GM23338 (cell line): ENCODE data around the gene NUCB1. TPM values are rescaled to one million over a fixed set of nuclear protein-coding genes. Genes with fewer than 3 reads are reported as not detected.
A peak's percentile ranks its signal among the peaks of the same experiment; 100 is the strongest.

Experiments
- ATAC-seq: fragments of 200-7000 bp; cut with Tn5 transposase; 3 replicates; pipeline ENCODE4 v1.9.1; 2020
- DNase-seq: peaks from one replicate; pipeline ENCODE4 v3.0.0-alpha.2; 2015; ENCODE audit warnings: low spot score
- H2AFZ ChIP-seq: fragments of 200-600 bp; sonication (generic); 2 replicates; pipeline ENCODE4 v1.8.0; 2016; ENCODE audit warnings: antibody characterized with exemption, mild to moderate bottlenecking, moderate library complexity
- H3F3A ChIP-seq: fragments of 200-600 bp; sonication (generic); replicated peaks from 2 replicates; pipeline ENCODE4 v1.8.0; 2017; ENCODE audit warnings: antibody characterized with exemption, mixed run types, low read depth
- H3K27ac ChIP-seq: fragments of 200-600 bp; sonication (generic); 2 replicates; pipeline ENCODE4 v1.6.1; 2016; ENCODE audit warnings: low read depth
- H3K27me3 ChIP-seq: fragments of 200-600 bp; sonication (generic); 2 replicates; pipeline ENCODE4 v1.8.0; 2016; ENCODE audit warnings: mild to moderate bottlenecking, mixed run types, moderate library complexity; ENCODE audit not compliant: insufficient read depth
- H3K36me3 ChIP-seq: fragments of 200-600 bp; sonication (generic); 2 replicates; pipeline ENCODE4 v1.8.0; 2016; ENCODE audit warnings: mild to moderate bottlenecking; ENCODE audit not compliant: insufficient read depth
- H3K4me1 ChIP-seq: fragments of 200-600 bp; sonication (generic); 2 replicates; pipeline ENCODE4 v1.8.0; 2016; ENCODE audit warnings: mild to moderate bottlenecking, moderate library complexity; ENCODE audit not compliant: insufficient read depth
- H3K4me2 ChIP-seq: fragments of 200-600 bp; sonication (generic); 2 replicates; pipeline ENCODE4 v1.7.1; 2017; ENCODE audit warnings: mixed run types
- H3K4me3 ChIP-seq: fragments of 200-600 bp; sonication (generic); 2 replicates; pipeline ENCODE4 v1.6.1; 2016; ENCODE audit warnings: mixed run types
- H3K79me2 ChIP-seq: fragments of 200-600 bp; sonication (generic); replicated peaks from 2 replicates; pipeline ENCODE4 v1.8.0; 2017; ENCODE audit warnings: mild to moderate bottlenecking; ENCODE audit not compliant: insufficient read depth
- H3K9me2 ChIP-seq: fragments of 200-600 bp; sonication (generic); 2 replicates; pipeline ENCODE4 v1.8.0; 2017; ENCODE audit not compliant: insufficient read depth
- H4K20me1 ChIP-seq: fragments of 200-600 bp; sonication (generic); replicated peaks from 2 replicates; pipeline ENCODE4 v1.8.0; 2017; ENCODE audit warnings: mild to moderate bottlenecking; ENCODE audit not compliant: insufficient read depth
- H3K27ac Mint-ChIP-seq: 2 replicates; pipeline ENCODE4 v1.8.0; 2020; ENCODE audit warnings: inconsistent platforms, mild to moderate bottlenecking, moderate library complexity, mixed read lengths
- H3K27me3 Mint-ChIP-seq: 3 replicates; pipeline ENCODE4 v1.8.0; 2022; ENCODE audit warnings: low read depth, mild to moderate bottlenecking, moderate library complexity, mixed read lengths, inconsistent platforms; ENCODE audit not compliant: insufficient read depth, poor library complexity
- H3K36me3 Mint-ChIP-seq: 3 replicates; pipeline ENCODE4 v1.8.0; 2021; ENCODE audit warnings: low read depth, mild to moderate bottlenecking, inconsistent platforms, moderate library complexity, mixed read lengths
- H3K4me1 Mint-ChIP-seq: 3 replicates; pipeline ENCODE4 v1.8.0; 2020; ENCODE audit warnings: mild to moderate bottlenecking, inconsistent platforms, mixed read lengths
- H3K4me3 Mint-ChIP-seq: 3 replicates; pipeline ENCODE4 v1.8.0; 2021; ENCODE audit warnings: moderate library complexity, mild to moderate bottlenecking, inconsistent platforms, mixed read lengths
- H3K9me3 Mint-ChIP-seq: 3 replicates; pipeline ENCODE4 v1.8.0; 2020; ENCODE audit warnings: moderate library complexity, mild to moderate bottlenecking, inconsistent platforms, mixed read lengths
- CREB1 ChIP-seq: fragments of 250-450 bp; sonication (Bioruptor Pico); IDR thresholded peaks from 2 replicates; pipeline ENCODE4 v1.5.0; 2020; ENCODE audit warnings: low read depth, mild to moderate bottlenecking, moderate library complexity
- EZH2 ChIP-seq: fragments of 200-600 bp; sonication (generic); IDR thresholded peaks from one replicate; pipeline ENCODE4 v1.8.0; 2017; ENCODE audit warnings: antibody characterized with exemption, mild to moderate bottlenecking, low read depth; ENCODE audit not compliant: unreplicated experiment
- JUNB ChIP-seq: IDR thresholded peaks from one replicate; pipeline ENCODE4 v1.6.1; 2016; ENCODE audit warnings: antibody characterized with exemption; ENCODE audit not compliant: unreplicated experiment
- NANOG ChIP-seq: IDR thresholded peaks from 2 replicates; pipeline ENCODE4 v1.6.1; 2016; ENCODE audit warnings: antibody characterized with exemption, borderline replicate concordance
- POLR2AphosphoS5 ChIP-seq: IDR thresholded peaks from 2 replicates; pipeline ENCODE4 v1.6.1; 2016; ENCODE audit warnings: antibody characterized with exemption, low read depth
- ZNF114 ChIP-seq: fragments of 250-450 bp; sonication (Bioruptor Pico); IDR thresholded peaks from 2 replicates; pipeline ENCODE4 v1.5.0; 2020; ENCODE audit warnings: mild to moderate bottlenecking, moderate library complexity
- polyA plus RNA-seq: library from polyadenylated mRNA; unstranded; fragments of >200 nt; fragmentation: Nextera tagmentation; extraction: Ambion mirVana; gene quantifications from 2 replicates; pipeline ENCODE4 v1.2.1, GENCODE V29; 2016
- total RNA-seq: library from RNA; depleted of rRNA; stranded (reverse); fragments of >200 nt; shearing (Covaris generic); gene quantifications from 2 replicates; pipeline ENCODE4 v1.2.3, GENCODE V29; 2014
- TF ChIP-seq, protein P1 (sequence below): fragments of 250-450 bp; sonication (Bioruptor Pico); IDR thresholded peaks from 2 replicates; pipeline ENCODE4 v1.5.0; 2020; ENCODE audit warnings: mild to moderate bottlenecking, moderate library complexity
- TF ChIP-seq, protein P2 (sequence below), 2 experiments: fragments of 200-600 bp in 1 of 2; sonication (generic) in 1 of 2; conservative IDR thresholded peaks; 2 replicates each; pipeline versions ENCODE4 v1.5.1 to v1.6.1; 2016 to 2017; ENCODE audit warnings: antibody characterized with exemption in 2 of 2, low read depth in 2 of 2, mild to moderate bottlenecking in 2 of 2, moderate library complexity in 1 of 2

The NUCB1 gene
- total and polyA plus RNA-seq, 2 experiments from 2014 or later = 57.1 to 163 TPM

DNA sequence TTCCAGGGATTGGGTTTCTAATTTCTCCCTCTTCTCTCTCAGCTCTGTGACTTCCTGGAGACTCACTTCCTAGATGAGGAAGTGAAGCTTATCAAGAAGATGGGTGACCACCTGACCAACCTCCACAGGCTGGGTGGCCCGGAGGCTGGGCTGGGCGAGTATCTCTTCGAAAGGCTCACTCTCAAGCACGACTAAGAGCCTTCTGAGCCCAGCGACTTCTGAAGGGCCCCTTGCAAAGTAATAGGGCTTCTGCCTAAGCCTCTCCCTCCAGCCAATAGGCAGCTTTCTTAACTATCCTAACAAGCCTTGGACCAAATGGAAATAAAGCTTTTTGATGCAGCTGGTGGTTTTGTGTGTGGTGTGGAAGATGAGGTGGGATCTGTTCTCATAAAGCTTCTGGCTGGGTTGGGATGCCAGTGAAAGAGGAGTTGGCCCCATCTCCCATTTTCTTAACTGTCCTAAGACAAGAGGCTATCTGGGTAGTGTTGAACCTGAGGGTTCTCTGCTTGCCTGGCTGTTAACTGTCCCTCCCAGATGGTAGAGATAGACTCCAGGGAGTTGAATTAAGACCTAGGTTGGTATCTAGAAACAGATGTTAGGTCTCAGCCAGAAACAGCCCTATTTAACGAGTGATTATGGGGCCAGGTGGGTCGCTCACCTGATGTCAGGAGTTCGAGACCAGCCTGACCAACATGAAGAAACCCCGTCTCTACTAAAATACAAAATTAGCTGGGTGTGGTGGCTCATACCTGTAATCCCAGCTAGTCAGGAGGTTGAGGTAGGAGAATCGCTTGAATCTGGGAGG, 66.6 kb downstream of the NUCB1 start:
- H3K4me1 Mint-ChIP-seq = peaks cover 44% of the 10 kb centered on the region
- no peak for DNase-seq
- peaks cover 52% of the 10 kb centered on the region for H3K36me3 Mint-ChIP-seq

GRCh38 chr19:48967346-48968178, 67.5 kb downstream of the NUCB1 start:
- Histone ChIP-seq H3K9me2 (no peaks in the 10 kb centered on the region), H3K79me2 (peaks cover 24% of the 10 kb centered on the region), H3F3A (peaks cover 52% of the 10 kb centered on the region), H3K4me2 (no peak overlapping the region), H4K20me1 (peaks cover 11% of the 10 kb centered on the region), H3K27ac (0 out of 2 replicates have a peak overlapping the region, but pooled peaks have one; percentile 55), H3K36me3 (peaks cover 13% of the 10 kb centered on the region), H3K27me3 (no peaks in the 10 kb centered on the region), H3K4me1 (peaks cover 18% of the 10 kb centered on the region), H3K4me3 (0 out of 2 replicates have a peak overlapping the region, but pooled peaks have one; percentile 100), H2AFZ (no peak overlapping the region)
- DNase-seq (no peak), ATAC-seq (no peak)
- peaks cover 51% of the 10 kb centered on the region for H3K27me3 Mint-ChIP-seq
- peak overlapping the region; percentile 95; the same call in 2 of the 3 replicates for H3K4me3 Mint-ChIP-seq
- no peak overlapping the region; the same call in 1 of the 2 replicates for H3K27ac Mint-ChIP-seq
- H3K4me1 Mint-ChIP-seq = peaks cover 36% of the 10 kb centered on the region
- peaks cover 52% of the 10 kb centered on the region for H3K36me3 Mint-ChIP-seq
- peaks cover 16% of the 10 kb centered on the region for H3K9me3 Mint-ChIP-seq
- TF ChIP-seq, protein P1, sequence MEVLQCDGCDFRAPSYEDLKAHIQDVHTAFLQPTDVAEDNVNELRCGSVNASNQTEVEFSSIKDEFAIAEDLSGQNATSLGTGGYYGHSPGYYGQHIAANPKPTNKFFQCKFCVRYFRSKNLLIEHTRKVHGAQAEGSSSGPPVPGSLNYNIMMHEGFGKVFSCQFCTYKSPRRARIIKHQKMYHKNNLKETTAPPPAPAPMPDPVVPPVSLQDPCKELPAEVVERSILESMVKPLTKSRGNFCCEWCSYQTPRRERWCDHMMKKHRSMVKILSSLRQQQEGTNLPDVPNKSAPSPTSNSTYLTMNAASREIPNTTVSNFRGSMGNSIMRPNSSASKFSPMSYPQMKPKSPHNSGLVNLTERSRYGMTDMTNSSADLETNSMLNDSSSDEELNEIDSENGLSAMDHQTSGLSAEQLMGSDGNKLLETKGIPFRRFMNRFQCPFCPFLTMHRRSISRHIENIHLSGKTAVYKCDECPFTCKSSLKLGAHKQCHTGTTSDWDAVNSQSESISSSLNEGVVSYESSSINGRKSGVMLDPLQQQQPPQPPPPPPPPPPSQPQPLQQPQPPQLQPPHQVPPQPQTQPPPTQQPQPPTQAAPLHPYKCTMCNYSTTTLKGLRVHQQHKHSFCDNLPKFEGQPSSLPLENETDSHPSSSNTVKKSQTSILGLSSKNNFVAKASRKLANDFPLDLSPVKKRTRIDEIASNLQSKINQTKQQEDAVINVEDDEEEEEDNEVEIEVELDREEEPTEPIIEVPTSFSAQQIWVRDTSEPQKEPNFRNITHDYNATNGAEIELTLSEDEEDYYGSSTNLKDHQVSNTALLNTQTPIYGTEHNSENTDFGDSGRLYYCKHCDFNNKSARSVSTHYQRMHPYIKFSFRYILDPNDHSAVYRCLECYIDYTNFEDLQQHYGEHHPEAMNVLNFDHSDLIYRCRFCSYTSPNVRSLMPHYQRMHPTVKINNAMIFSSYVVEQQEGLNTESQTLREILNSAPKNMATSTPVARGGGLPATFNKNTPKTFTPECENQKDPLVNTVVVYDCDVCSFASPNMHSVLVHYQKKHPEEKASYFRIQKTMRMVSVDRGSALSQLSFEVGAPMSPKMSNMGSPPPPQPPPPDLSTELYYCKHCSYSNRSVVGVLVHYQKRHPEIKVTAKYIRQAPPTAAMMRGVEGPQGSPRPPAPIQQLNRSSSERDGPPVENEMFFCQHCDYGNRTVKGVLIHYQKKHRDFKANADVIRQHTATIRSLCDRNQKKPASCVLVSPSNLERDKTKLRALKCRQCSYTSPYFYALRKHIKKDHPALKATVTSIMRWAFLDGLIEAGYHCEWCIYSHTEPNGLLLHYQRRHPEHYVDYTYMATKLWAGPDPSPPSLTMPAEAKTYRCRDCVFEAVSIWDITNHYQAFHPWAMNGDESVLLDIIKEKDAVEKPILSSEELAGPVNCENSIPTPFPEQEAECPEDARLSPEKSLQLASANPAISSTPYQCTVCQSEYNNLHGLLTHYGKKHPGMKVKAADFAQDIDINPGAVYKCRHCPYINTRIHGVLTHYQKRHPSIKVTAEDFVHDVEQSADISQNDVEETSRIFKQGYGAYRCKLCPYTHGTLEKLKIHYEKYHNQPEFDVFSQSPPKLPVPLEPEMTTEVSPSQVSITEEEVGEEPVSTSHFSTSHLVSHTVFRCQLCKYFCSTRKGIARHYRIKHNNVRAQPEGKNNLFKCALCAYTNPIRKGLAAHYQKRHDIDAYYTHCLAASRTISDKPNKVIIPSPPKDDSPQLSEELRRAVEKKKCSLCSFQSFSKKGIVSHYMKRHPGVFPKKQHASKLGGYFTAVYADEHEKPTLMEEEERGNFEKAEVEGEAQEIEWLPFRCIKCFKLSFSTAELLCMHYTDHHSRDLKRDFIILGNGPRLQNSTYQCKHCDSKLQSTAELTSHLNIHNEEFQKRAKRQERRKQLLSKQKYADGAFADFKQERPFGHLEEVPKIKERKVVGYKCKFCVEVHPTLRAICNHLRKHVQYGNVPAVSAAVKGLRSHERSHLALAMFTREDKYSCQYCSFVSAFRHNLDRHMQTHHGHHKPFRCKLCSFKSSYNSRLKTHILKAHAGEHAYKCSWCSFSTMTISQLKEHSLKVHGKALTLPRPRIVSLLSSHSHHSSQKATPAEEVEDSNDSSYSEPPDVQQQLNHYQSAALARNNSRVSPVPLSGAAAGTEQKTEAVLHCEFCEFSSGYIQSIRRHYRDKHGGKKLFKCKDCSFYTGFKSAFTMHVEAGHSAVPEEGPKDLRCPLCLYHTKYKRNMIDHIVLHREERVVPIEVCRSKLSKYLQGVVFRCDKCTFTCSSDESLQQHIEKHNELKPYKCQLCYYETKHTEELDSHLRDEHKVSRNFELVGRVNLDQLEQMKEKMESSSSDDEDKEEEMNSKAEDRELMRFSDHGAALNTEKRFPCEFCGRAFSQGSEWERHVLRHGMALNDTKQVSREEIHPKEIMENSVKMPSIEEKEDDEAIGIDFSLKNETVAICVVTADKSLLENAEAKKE = no peak
- TF ChIP-seq EZH2 = no peak
- no peak for TF ChIP-seq ZNF114 (CRISPR knock-in tag)
- TF ChIP-seq NANOG = no peak
- peak; percentile 37; the same call in 1 of the 2 replicates for TF ChIP-seq POLR2AphosphoS5
- no peak for TF ChIP-seq CREB1
- TF ChIP-seq, protein P2, sequence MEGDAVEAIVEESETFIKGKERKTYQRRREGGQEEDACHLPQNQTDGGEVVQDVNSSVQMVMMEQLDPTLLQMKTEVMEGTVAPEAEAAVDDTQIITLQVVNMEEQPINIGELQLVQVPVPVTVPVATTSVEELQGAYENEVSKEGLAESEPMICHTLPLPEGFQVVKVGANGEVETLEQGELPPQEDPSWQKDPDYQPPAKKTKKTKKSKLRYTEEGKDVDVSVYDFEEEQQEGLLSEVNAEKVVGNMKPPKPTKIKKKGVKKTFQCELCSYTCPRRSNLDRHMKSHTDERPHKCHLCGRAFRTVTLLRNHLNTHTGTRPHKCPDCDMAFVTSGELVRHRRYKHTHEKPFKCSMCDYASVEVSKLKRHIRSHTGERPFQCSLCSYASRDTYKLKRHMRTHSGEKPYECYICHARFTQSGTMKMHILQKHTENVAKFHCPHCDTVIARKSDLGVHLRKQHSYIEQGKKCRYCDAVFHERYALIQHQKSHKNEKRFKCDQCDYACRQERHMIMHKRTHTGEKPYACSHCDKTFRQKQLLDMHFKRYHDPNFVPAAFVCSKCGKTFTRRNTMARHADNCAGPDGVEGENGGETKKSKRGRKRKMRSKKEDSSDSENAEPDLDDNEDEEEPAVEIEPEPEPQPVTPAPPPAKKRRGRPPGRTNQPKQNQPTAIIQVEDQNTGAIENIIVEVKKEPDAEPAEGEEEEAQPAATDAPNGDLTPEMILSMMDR (conservative IDR thresholded peaks at IDR 0.05; ENCODE audit: low read depth in 2 of 2) = no peak

More for the DNA sequence above, 66.6 kb downstream of the NUCB1 start:
- Mint-ChIP-seq H3K4me3 (peak overlapping the region; percentile 95), H3K27ac (no peak overlapping the region), H3K9me3 (peaks cover 16% of the 10 kb centered on the region), H3K27me3 (peaks cover 58% of the 10 kb centered on the region)
- peaks cover 18% of the 10 kb centered on the region for H3K4me1 ChIP-seq
- ATAC-seq = no peak
- H3F3A ChIP-seq = peaks cover 56% of the 10 kb centered on the region
- H4K20me1 ChIP-seq = peaks cover 11% of the 10 kb centered on the region
- H3K36me3 ChIP-seq = peaks cover 13% of the 10 kb centered on the region
- peak overlapping the region; percentile 99 for H3K4me2 ChIP-seq
- H3K4me3 ChIP-seq = peak overlapping the region; percentile 100
- H3K27me3 ChIP-seq = no peaks in the 10 kb centered on the region
- no peak overlapping the region for H2AFZ ChIP-seq
- peak overlapping the region; percentile 55; the same call in 1 of the 2 replicates for H3K27ac ChIP-seq
- no peaks in the 10 kb centered on the region for H3K9me2 ChIP-seq
- peaks cover 24% of the 10 kb centered on the region for H3K79me2 ChIP-seq
- no peak for TF ChIP-seq JUNB
- peak; percentile 3; the same call in 1 of the 2 replicates for TF ChIP-seq POLR2AphosphoS5
